ENCODE results near the gene P3H3. TPM values are rescaled to one million over a fixed set of nuclear protein-coding genes. Genes with fewer than 3 reads are reported as not detected.
A peak's percentile ranks its signal among the peaks of the same experiment; 100 is the strongest.

Gene P3H3
- total RNA-seq, 1 donor from 2014 or later = 10.3 TPM

DNA sequence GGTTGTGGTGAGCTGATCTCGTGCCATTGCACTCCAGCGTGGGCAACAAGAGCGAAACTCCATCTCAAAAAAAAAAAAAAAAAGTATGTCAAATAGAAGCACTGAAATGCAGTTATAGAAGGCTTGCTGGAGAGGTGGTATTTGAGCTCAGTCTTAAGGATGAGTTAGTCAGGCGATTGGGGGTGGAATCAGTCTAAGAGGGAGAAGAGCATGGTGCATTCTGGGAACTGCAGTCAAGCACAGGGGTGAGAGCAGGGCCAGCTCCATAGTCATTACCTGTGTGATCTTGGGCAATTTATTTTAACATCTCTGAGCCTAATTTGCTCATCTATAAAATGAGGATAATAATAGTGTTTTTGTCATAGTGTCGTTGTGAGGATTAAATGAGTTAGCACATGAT, 6.7 kb downstream of the P3H3 start:
- intact Hi-C loops (cut with DNase I) = no loop called here
- DNase-seq (ENCODE audit: missing footprints) (no peak), ATAC-seq (no peak)

DNA sequence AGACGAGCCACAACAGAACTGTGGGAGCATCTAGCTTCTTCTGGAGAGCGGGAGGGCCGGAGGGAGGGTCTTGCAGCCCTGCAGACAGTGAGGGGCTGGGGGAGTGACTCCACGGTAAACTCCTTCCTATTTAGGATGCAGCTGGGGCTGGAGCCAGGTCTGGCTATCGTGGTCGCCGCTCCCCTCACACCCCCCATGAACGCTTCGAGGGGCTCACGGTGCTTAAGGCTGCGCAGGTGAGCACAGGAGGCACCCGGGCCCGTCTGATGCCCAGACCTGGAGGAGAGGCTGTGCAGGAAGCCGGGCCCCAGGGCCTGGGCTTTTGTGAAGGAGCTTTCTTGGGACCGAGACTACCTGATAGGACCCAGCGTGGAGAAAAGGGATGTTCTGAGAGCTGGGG, 8.6 kb downstream of the P3H3 start:
- intact Hi-C loops (cut with DNase I) = no loop called here
- ATAC-seq = no peak
- peak; percentile 57 for DNase-seq (ENCODE audit: missing footprints)

DNA sequence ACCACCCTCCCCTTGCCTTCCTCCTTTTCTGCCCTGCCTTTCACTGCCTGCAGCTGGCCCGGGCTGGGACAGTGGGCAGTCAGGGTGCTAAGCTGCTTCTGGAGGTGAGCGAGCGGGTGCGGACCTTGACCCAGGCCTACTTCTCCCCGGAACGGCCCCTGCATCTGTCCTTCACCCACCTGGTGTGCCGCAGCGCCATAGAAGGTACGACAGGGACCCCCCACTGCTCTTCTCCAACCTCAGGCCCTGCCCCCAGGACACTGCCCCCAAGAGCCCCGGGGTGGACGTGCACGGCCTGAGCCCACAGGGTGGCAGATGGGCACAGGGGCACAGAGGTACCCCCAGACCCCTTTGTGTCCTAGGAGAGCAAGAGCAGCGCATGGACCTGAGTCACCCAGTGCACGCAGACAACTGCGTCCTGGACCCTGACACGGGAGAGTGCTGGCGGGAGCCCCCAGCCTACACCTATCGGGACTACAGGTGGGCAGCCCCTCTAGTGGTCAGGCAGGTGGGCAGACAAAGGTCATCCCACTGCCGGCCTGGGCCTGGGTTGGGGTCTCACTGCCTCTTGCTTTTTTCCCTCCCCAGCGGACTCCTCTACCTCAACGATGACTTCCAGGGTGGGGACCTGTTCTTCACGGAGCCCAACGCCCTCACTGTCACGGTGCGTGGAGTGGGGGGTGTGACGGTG, 9.3 kb downstream of the P3H3 start:
- ATAC-seq = no peak
- intact Hi-C loops (cut with DNase I) = no loop called here
- DNase-seq (ENCODE audit: missing footprints) = peak; percentile 22

DNA sequence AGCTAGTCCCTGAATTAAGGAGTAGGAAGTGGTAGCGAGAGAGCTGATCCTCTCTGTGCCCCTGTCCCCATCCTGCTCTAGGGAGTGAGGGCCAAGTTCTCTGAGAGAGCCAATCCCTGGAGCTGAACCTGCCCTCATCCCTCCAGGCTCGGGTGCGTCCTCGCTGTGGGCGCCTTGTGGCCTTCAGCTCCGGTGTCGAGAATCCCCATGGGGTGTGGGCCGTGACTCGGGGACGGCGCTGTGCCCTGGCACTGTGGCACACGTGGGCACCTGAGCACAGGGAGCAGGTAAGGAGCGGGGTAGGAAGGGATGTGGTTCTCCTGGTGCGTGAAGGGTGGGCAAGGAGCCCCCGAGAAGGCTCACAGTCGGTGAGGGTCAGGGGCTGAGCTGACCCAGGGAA, 10.6 kb downstream of the P3H3 start:
- ATAC-seq (no peak), DNase-seq (ENCODE audit: missing footprints) (peak; percentile 33)
- intact Hi-C loops (cut with DNase I) = no loop called here

DNA sequence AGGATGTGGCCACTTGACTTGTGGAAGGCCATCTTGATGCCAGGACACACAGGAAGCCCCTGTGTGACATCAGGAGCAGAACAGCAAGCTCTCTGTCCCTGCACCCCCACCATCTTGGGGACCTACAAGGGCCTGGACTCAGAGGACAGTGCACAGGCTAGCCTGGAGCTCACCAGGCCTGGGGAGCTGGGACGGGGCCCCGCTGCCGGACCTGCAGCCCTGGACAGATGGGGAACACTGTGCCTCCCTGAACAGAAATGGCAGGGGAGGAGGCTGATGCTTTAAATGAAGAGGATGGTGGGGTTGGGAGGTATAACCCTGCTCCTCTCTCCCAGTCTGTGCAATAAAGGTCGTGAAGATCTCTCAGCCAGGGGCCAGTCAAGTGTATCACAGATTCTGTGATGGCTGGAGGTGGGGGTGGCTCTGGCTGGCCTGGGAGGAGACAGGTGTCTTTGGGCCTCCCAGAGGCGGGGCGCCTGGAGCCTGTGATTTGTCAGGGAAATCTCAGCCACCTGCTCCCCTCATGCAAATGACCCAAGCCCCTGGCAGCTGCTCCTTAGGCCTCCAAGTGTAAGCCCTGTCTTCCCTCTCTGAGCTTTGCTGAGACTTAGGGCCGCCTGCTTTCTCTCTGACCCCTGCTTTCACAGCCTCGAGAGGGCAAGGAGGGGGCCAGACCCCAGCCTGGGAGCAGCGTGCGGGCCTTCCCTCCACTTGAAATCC, 11.4 kb downstream of the P3H3 start:
- ATAC-seq = no peak
- intact Hi-C loops (cut with DNase I) = no loop called here
- peak; percentile 30 for DNase-seq (ENCODE audit: missing footprints)

DNA sequence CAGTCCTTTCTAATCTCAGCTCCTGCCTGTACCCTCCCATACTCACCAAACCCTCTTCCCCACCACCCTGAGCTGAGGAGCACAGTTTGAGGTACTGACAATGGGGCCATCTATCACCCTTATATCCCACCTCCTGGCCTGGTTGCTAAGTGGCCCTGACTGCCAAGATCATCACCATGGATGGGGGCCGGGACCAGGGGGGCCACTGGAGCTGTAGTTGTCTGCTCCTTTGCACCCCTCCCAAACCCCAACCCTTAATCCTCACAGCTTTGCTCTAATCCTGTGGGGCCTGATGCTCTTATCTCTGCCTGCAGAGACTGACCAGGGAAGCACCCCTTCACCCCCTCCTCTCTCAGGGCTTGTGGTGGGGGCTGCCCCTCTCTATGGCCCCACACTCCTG, 12.1 kb downstream of the P3H3 start:
- ATAC-seq (no peak), DNase-seq (ENCODE audit: missing footprints) (no peak)
- intact Hi-C loops (cut with DNase I) = no loop called here

DNA sequence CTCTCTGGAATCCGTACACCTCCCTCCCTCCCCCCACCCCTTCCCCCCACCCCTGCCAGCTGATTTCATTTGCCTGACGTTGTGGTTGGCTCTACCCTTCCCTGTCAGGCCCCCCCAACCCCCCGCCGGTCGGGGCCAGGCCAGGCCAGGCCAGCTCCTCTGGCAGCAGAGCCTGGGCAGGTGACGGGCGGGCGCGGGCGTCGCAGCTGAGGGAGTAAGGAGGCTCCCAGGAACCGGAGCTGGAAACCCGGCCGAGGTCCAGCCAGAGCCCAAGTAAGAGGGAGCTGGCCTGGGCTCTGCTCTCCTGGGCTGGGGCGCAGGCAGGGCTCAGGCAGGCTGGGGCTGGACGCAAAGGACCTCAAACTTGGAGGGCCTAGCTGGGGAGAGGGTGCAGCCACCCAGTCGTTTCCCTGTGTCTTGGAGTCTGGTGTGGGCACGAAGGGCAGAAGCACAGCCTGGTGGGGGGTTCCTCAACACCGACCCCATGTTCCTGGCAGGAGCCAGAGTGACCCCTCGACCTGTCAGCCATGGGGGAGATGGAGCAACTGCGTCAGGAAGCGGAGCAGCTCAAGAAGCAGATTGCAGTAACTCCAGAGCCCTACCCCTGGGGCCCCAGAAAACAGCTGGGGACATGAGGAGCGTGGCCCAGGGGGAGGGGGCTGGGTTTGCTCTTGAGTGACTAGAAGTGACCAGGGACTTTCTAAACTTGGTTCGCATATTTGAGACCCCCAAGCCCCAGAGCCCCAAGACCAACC, 12.7 kb downstream of the P3H3 start, which contains the start of gene GNB3:
Gene GNB3, plus strand, starts transcription at position 165 of the 755 bp plus-strand sequence. Its CDS starts 363 bp downstream, at position 528.
- intact Hi-C loops (cut with DNase I) = no loop called here
- ATAC-seq = peak; percentile 14
- no peak for DNase-seq (ENCODE audit: missing footprints)

DNA sequence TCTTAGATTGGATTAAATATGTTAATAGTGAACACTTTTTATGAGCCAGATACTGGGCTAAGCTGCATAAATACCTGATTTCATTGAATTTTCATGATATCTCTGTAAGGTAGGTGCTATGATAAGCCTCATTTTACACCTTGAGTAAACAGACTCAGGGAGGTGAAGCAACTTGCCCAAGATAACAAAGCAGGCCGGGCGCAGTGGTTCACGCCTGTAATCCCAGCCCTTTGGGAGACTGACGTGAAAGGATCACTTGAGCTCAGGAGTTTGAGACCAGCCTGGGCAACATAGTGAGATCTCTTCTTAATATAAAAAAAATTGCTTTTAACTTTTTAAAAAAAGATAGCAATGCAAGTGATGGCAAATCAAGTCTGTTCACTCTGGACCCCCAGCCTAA, 13.9 kb downstream of the P3H3 start:
- DNase-seq (ENCODE audit: missing footprints) = peak; percentile 37
- ATAC-seq = no peak
- intact Hi-C loops (cut with DNase I) = no loop called here

DNA sequence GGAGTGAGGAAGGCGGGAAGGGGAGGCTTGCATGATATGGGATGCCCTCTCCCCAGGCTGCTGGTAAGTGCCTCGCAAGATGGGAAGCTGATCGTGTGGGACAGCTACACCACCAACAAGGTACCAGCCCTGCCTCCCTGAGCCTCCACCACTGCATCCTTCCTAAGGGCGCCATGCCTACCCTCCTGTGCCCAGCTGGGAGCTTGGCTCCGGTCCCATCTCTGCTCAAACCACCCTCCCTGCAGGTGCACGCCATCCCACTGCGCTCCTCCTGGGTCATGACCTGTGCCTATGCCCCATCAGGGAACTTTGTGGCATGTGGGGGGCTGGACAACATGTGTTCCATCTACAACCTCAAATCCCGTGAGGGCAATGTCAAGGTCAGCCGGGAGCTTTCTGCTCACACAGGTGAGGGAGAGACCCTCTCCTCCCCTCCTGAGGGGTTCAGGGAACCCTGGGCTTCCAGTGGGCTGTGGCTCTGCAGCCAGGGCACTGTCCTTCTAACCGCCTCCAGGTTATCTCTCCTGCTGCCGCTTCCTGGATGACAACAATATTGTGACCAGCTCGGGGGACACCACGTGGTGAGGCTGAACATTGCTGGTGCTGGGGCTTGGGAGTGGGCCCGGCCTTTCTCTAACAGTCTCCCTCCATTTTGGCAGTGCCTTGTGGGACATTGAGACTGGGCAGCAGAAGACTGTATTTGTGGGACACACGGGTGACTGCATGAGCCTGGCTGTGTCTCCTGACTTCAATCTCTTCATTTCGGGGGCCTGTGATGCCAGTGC, 15.1 kb downstream of the P3H3 start:
- DNase-seq (ENCODE audit: missing footprints) (peak; percentile 39), ATAC-seq (no peak)
- intact Hi-C loops (cut with DNase I) = no loop called here

DNA sequence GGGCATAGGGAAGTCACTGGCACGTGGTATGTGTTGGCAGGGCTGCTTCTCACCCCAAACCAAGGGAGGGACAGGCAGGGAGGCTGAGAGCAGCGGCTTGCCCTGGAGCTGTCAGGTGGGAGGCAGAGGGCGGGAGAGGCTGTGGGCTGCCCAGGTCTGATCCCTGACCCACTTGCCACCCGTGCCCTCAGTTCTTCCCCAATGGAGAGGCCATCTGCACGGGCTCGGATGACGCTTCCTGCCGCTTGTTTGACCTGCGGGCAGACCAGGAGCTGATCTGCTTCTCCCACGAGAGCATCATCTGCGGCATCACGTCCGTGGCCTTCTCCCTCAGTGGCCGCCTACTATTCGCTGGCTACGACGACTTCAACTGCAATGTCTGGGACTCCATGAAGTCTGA, 17.2 kb downstream of the P3H3 start:
- ATAC-seq = no peak
- intact Hi-C loops (cut with DNase I) = no loop called here
- no peak for DNase-seq (ENCODE audit: missing footprints)

DNA sequence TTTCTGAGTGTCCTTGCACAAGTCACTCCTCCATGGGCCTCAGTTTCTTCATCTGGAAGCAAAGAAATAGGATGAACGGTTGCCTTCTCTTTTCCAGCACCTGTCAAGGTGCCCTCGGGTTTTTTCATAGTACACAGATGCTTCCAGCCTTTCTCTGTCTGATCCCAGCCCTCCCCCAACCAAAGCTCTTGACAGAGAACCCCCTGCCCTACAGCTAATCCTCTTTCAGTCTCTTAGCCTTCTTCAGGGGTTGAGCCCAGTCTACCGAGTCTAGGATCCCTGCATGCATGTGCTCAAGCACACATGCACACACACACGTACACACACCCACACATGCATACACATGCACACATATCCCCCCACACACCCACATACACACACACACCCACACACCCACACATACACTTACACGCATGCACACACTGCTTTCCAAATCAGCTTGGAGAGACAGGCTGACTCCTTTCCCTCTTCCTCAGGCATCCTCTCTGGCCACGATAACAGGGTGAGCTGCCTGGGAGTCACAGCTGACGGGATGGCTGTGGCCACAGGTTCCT, 18.2 kb downstream of the P3H3 start:
- DNase-seq (ENCODE audit: missing footprints) (no peak), ATAC-seq (no peak)
- intact Hi-C loops (cut with DNase I) = no loop called here

DNA sequence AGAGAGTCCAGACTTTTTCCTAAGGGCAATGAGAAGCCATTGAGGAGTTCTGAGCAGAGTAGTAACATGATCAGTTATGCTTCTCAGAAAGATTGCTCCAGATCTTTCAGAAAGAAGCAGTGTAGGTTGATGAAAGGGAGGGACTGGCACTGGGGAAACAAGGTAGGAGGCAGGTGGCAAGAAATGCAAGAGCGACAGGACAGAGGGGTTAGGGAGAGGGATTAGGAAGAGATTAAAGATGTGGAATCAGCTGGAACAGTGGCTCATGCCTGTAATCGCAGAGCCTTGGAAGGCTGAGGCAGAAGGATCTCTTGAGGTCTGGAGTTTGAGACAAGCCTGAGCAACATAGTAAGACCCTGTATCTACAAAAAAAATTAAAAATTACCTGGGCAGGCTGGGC, 19.5 kb downstream of the P3H3 start:
- ATAC-seq (no peak), DNase-seq (ENCODE audit: missing footprints) (peak; percentile 6)
- intact Hi-C loops (cut with DNase I) = no loop called here

DNA sequence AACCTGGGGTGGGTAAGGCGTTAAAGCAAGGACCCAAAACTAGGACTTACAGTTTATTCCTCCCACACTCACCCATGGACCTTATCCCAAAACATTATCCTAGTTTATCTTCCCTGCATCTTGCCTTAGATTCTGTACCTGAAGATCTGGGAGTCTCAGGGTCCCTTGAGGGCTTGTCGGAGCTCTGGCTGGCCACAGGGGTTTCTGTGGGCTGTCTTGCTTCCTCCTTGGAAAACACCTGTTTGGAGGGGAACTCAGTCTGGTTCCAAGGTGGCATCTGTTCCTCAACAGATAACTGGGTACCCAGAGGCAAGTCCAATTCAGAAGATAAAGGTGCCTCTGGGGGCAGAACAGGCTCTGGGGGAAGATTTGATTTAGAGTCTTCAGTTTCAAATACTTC, 21.2 kb downstream of the P3H3 start:
- ATAC-seq = no peak
- peak; percentile 8 for DNase-seq (ENCODE audit: missing footprints)
- intact Hi-C loops (cut with DNase I) = no loop called here

DNA sequence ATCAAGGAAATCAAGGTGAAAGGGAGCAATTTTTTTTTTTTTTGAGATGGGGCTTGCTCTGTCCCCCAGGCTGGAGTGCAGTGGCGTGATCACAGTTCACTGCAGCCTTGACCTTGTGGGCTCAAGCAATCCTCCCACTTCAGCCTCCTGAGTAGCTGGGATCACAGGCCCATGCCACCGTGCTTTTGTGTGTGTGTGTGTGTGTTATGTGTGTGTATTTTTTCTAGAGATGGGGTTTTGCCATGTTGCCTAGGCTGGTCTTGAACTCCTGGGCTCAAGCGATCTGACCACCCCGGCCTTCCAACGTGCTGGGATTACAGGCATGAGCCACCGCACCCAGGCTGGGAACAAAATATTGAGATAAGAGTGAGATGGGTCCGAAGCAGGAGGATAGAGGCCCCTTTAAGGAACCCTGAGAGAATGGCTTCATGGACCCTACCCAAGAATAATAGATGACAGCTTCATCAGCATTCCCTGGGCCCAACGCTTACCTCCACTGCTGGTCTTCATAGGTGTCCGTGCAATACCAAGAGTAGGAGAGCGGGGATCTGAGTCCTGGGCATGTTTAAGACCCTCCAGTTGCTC, 21.9 kb downstream of the P3H3 start:
- ATAC-seq (no peak), DNase-seq (ENCODE audit: missing footprints) (peak; percentile 25)
- intact Hi-C loops (cut with DNase I) = no loop called here

DNA sequence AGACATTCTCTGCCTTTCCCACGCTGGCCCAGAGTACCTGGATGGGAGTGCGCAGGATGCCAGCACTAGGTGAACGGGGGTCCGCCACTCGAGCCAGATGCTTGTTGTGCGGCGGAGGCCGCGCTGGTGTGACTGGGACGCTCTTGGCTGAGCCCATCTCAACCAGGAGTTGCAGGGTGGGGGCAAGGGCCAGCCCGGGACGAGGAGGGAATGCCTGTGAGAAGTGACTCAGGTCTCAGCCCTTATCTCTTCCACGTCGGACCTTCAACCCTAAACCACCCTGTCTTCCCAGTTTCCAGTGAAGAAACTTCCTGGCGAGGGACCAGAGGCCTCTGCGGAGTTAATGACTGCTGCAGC, 22.6 kb downstream of the P3H3 start:
- DNase-seq (ENCODE audit: missing footprints) = peak; percentile 66
- no peak for ATAC-seq
- intact Hi-C loops (cut with DNase I) = no loop called here

DNA sequence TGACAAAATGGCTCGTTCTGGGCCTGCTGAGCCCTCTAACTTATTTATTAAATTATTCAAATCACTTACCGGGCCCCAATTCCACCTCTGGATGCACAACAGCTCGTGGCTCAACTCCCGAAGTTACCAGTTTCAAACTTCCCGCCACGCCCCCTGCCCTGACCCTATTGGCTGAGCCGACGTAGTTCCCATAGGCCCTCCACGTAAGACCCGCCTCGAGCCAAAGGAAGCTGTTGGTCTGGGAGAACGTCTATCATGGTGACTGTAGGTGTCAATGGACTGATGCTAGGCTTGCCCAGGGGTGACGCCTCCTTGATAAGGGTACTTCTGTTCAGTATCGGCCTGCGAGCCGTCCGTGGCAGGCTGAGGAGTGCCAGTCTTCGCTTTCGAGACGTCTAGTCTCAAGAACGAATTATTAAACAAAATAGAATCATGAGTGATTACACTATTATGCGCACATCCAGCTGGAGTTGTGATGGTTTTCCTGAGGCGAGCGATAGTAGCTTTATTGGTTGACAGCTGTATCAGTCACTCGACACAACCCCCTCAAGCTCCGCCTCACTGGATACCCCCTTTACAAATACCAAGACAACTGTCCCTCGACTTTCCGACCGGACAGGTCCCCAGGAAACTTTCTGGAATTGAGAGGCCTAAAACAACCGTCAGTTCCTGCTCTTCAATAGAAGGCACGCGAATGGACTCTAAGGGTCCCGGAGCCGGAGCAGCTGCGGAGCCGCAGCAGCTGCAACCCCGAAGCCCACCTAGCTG, 23.1 kb downstream of the P3H3 start, which contains the start of gene CDCA3:
Gene CDCA3, minus strand, starts transcription at position 134 of the 768 bp plus-strand sequence. CDS start 334 bp downstream, outside the sequence.
- intact Hi-C loops (cut with DNase I) = no loop called here
- ATAC-seq (peak; percentile 81), DNase-seq (ENCODE audit: missing footprints) (peak; percentile 94)

DNA sequence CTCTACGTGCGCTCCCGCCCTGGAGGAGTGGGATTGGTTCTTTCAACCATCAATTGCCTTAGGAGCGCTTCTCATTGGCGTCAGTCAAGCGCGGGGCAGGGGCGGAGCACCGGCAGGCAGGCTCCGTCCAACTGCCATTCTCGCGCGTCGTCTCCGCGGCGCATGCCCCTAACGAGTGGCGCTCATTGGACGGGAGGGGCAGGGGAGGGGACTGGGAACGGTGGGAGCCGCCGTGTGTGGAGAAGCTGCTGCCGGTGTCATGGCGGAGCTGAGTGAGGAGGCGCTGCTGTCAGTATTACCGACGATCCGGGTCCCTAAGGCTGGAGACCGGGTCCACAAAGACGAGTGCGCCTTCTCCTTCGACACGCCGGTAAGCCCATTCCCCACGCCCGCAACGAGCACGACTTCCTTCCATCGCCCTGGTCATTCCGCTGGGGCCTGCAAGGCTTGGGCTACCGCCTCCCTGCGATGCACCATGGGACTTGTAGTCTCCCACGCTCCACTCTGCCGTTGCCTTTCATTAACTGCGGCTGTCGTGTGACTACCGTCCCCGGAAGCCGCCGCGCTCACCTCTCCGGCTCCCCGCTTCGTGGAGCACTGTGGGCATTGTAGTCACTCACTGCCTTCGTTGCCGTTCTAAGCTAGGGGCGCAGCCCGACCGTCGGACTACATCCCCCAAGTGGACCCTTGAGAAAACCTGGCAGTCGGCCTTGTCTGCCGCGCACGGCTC, 23.9 kb downstream of the P3H3 start, which contains the start of gene USP5:
Gene USP5, plus strand, starts transcription at position 230 of the 730 bp plus-strand sequence. Its CDS starts 30 bp downstream, at position 260.
- intact Hi-C loops (cut with DNase I) = no loop called here
- DNase-seq (ENCODE audit: missing footprints) = peak; percentile 100
- ATAC-seq = peak; percentile 93

All from Right ventricle myocardium inferior (tissue), 1 donor.